Mesothelial cell of epicardium (in vitro differentiated cells): ENCODE results near the gene RAB11FIP2. TPM values are rescaled to one million over a fixed set of nuclear protein-coding genes. Genes with fewer than 3 reads are reported as not detected.

Source experiments
- DNase-seq, 2 experiments: peaks; one replicate each; pipeline ENCODE4 v3.0.0; 2021; ENCODE audit warnings: low spot score in 2 of 2; ENCODE audit not compliant: unreplicated experiment in 2 of 2
- H3K27ac Mint-ChIP-seq: 2 replicates; pipeline ENCODE4 v1.8.0; 2021; ENCODE audit warnings: mixed read lengths
- H3K27me3 Mint-ChIP-seq: 2 replicates; pipeline ENCODE4 v1.8.0; 2021; ENCODE audit warnings: low read depth, mixed read lengths
- H3K36me3 Mint-ChIP-seq: 2 replicates; pipeline ENCODE4 v1.8.0; 2021; ENCODE audit warnings: mixed read lengths
- H3K4me1 Mint-ChIP-seq: 2 replicates; pipeline ENCODE4 v1.8.0; 2021; ENCODE audit warnings: mixed read lengths
- H3K4me3 Mint-ChIP-seq: 2 replicates; pipeline ENCODE4 v1.8.0; 2021; ENCODE audit warnings: mild to moderate bottlenecking, moderate library complexity, mixed read lengths
- H3K9me3 Mint-ChIP-seq: 2 replicates; pipeline ENCODE4 v1.8.0; 2021; ENCODE audit warnings: mixed read lengths
- CTCF ChIP-seq: fragments of 200-600 bp; sonication (generic); IDR thresholded peaks from one replicate; pipeline ENCODE4 v1.5.0; 2021; ENCODE audit warnings: antibody characterized with exemption; ENCODE audit not compliant: unreplicated experiment
- total RNA-seq: library from RNA; stranded (reverse); gene quantifications from 3 replicates; pipeline ENCODE4 v1.2.1, GENCODE V29; 2021

Gene RAB11FIP2
- total RNA-seq, 1 donor from 2014 or later = 31.8 TPM

DNA sequence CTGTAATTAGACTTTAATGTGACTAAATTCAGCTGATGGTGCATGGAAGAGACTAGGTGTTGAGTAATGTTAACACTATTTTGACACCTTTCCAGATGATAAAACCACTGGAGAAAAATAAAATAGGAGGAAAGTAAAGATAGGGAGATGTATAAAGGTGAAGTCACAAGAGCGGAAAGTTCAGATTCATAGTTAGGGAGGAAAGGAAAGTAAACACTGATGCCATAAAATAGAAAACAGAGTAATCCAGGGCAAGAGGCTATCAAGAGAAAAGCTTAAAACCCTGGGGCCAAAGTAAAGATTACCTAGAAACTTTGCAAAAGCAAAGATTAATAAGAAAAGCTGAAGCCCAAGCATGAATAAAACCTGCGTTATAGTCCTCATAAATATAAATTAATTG, 62.8 kb downstream of the RAB11FIP2 start:
- Mint-ChIP-seq H3K9me3 (peaks cover 12% of the 10 kb centered on the region), H3K4me3 (no peak overlapping the region), H3K36me3 (no peaks in the 10 kb centered on the region), H3K4me1 (no peaks in the 10 kb centered on the region), H3K27me3 (peaks cover 2% of the 10 kb centered on the region), H3K27ac (no peak overlapping the region)
- TF ChIP-seq CTCF = no peak
- no peak for DNase-seq

DNA sequence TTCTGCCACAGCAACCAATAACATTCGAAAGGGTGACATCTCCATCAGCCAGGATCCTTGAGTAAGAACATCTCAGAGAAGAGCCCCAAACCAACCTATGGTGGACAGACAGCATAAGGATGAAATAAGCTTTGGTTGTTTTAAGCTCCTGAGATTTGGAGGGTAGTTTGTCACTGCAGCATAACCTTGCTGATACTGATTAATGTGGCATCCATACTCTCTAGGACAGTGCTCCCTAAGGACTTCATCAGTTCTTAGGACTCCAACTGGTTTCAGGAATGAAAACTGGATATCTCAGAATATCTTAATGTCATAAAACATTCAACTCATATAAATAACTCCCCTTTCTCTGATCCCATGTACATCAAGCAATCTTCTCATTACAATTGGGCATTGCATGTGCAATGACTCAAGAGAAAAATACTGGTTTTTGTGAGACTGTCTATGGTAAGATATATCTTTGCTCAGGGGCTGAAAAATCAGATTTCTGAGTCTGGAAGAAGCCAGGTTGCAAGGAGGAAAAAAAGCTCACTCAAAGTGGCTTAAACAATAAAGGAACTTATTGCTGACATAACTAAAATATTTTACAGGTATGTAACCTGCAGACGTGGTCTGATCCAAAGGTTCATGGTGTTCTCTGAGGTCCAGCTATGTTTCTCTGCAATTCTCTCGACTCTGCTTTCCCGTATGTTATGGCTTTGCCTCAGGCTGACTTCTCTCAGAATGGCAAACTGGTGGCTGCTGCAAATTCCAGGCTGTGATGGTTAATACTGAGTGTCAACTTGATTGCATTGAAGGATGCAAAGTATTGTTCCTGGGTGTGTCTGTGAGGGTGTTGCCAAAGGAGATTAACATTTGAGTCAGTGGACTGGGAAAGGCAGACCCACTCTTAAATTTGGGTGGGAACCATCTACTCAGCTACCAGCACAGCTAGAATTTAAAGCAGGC, 65.7 kb downstream of the RAB11FIP2 start:
- Mint-ChIP-seq H3K9me3 (peaks cover 11% of the 10 kb centered on the region), H3K27me3 (peaks cover 14% of the 10 kb centered on the region), H3K27ac (no peak overlapping the region), H3K4me3 (no peak overlapping the region), H3K36me3 (no peaks in the 10 kb centered on the region), H3K4me1 (no peaks in the 10 kb centered on the region)
- DNase-seq = no peak
- TF ChIP-seq CTCF = no peak

- Mint-ChIP-seq H3K27ac (no peak overlapping the region), H3K36me3 (no peaks in the 10 kb centered on the region), H3K4me3 (no peak overlapping the region), H3K27me3 (peaks cover 14% of the 10 kb centered on the region), H3K9me3 (peaks cover 10% of the 10 kb centered on the region), H3K4me1 (no peaks in the 10 kb centered on the region)
- no peak for DNase-seq
- TF ChIP-seq CTCF = no peak
These were observed 66.5 kb downstream of the RAB11FIP2 start for GRCh38 chr10:117980216-117980615.

GRCh38 chr10:117972168-117972837, 74.4 kb downstream of the RAB11FIP2 start:
- no peak for DNase-seq
- peaks cover 16% of the 10 kb centered on the region for H3K27me3 Mint-ChIP-seq
- H3K4me3 Mint-ChIP-seq = no peak overlapping the region
- no peaks in the 10 kb centered on the region for H3K9me3 Mint-ChIP-seq
- H3K27ac Mint-ChIP-seq = peak overlapping the region; percentile 53
- H3K4me1 Mint-ChIP-seq = no peaks in the 10 kb centered on the region
- TF ChIP-seq CTCF = no peak
- no peaks in the 10 kb centered on the region for H3K36me3 Mint-ChIP-seq

- Mint-ChIP-seq H3K4me3 (no peak overlapping the region), H3K27me3 (peaks cover 8% of the 10 kb centered on the region), H3K36me3 (no peaks in the 10 kb centered on the region), H3K9me3 (no peaks in the 10 kb centered on the region), H3K4me1 (no peaks in the 10 kb centered on the region), H3K27ac (no peak overlapping the region)
- no peak for TF ChIP-seq CTCF
- no peak for DNase-seq
These were observed 75.8 kb downstream of the RAB11FIP2 start for GRCh38 chr10:117970962-117971361.
